SW480 (cell line): Measurements from ENCODE around the gene TARP.

ENCODE experiments used
- DNase-seq: peaks from one replicate; pipeline ENCODE4 v3.0.0-alpha.2; 2016; ENCODE audit warnings: low spot score

The TARP gene

DNA sequence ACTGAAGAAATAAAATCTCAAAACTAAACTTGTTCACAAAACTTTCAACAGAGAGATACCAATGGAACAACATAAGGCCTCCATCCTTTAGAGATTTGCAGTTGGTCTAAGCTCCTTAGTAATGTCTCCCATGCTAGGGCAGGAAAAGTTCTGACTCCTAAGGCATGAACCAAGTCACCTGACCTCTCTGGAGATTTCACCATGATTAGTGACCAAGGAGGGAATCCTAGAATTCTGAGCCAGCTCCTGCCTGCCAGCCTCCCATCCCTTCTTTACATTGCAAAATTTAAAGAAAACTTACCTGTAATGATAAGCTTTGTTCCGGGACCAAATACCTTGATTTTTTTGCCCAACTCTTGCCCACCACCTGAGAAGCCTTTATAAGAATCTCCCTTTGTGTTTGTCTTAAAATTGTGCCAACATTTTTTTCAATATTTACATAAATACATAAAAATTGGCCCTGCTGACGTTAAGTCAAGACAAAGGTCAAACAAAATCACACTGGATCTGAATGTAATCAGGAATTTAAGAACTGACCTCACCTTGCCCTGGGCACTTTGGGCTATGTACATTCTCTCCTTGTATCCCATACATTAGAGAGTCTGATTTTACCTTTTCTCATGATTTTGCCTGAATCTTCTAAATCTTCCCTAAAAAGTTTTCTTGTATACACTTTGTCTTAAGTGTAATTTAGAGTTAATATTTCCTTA lies at the start of gene TARP:
TSS of gene TARP (minus strand) at position 351 of the 710 bp plus-strand sequence.
- DNase-seq: no peak

DNA sequence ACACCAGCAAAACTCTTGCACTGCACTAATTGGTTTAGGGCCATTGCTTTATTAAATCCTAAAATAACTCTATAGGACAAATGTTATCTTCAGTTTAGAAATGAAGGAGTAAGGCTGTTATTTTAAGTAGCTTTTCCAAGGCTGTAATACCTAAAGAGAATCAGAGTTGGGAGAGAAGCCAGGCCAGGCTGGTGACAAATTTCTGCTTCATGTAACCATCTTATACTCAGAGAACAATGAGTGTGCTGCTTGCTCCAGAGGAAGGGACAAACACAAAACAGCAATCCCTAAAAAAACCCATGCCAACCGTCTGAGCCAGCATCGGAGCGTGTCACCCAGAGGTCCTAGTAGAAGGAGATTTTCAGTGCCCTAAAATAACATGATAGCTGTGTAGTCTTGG lies 49.7 kb upstream of the TARP start:
- no peak for DNase-seq

DNA sequence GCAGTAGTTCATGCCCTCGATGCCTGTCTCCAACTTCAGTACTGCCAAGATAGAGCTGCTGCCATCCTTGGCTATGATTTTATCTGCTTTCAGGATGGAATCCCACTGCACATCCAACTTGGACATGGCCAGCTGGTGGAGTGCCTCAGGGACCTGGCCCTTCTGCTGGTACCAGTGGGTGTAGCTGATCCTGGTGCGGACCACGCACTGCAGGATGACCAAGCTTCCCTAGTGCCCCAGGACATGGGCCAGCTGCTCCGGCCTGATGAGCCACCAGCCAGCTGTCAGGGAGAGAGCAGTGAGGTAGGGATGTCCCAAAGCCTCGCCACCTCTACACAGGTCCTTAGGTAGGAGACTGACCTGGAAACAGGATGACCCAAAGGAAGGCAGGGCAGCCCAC lies 49.0 kb upstream of the TARP start:
- DNase-seq: no peak

DNA sequence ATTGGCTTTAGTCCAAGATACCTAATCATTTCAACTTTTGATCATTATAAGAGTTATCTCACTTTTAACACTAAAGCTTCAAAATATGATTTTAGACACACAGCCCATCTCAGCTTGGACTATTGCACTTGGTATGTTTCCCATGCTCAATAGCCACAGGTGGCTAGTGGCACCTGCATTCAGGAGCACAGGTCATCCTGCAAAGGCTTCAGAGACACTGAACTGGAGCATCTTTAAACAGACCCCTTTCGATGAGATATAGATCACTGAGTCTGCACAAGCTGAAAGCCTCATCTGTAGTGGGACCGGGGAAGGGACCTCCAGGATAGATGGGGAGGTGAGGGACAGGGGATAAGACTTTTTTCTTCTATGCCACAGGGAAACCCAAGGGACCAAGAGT lies 48.5 kb upstream of the TARP start:
- DNase-seq: no peak

DNA sequence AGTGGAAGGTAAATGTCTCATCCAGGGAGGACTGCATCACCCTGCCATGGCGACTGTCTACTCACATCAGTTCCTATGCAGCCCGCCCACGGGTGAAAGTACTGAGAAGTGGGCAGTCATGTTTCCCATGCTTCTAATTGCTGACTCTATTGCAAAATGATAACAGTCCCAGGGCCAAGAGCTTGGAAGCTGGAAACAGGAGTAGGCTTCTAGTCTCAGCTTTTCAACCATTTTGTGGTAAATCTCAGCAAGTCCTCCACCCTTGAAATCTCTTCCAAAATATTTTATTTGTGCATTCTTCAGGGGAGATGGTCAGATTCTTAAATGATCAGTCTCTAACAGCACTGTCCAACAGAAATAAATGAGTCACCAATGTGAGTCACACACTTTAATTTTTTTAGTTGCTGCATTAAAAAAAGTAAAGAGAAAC lies 48.1 kb upstream of the TARP start:
- peak; percentile 13 for DNase-seq

DNA sequence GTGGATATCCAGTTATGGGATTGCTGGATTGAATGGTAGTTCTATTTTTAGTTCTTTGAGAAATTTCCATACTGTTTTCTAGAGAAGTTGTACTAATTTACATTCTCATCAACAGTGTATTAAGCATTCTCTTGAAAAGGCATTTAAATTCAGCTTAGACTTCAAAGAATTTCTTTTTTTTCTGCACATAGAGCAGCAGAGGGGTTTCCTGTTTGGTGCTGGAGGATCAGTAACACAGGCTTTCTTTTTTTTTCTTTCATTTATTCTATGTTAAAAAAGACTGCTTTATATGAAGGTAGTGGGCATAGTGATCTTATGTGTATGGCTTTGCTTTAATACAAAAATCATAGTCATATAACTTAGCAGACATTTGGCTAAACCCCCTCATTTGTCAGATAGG lies 47.6 kb upstream of the TARP start:
- no peak for DNase-seq

DNA sequence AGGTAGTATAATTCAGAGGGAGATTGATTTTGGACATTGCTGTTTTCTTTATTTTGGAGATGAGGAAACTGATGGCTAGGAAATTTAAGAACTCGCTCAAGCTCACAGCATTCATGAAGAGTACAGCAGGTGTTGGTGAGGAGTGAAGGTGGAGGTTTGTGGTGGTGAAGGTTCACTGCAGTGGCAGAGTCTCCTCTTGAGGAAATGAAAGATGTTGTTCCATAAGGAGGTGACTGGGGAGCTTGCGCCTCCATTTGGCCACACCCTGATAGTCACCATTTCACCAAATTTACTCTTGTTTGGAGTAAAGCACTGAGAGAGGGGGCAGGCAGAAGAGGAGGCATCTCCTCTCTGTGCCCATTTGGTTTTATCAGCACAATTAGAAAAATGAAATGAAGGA lies 46.4 kb upstream of the TARP start:
- no peak for DNase-seq

DNA sequence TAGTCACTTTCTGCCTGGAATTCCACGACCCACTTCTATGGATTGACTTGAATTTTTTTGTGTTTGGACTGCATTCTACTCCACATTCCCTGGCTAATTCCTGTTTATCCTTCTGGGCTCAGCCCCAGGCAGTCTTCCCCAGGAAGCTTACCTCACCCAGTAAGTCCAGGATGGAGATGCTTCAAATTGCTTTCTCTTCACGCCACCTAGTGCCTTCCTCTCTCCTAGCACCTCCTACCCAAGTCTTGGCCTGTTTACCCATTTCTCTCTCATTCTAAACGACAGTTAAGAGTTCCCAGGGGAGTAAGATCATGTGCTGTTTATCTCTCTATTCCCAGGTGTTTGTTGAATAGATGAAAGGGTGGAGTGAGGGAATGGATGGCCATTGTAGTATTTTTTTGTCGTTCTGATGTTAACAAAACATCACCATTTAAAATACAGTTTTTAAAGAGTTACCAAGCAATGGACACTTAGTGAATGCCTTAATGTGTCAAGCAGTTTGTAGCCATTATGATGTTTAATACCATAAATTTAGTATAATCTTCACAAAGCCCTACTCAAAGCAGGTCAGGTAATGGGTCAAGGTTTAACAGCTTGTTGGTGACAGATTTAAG lies 45.5 kb upstream of the TARP start:
- DNase-seq: peak; percentile 79

DNA sequence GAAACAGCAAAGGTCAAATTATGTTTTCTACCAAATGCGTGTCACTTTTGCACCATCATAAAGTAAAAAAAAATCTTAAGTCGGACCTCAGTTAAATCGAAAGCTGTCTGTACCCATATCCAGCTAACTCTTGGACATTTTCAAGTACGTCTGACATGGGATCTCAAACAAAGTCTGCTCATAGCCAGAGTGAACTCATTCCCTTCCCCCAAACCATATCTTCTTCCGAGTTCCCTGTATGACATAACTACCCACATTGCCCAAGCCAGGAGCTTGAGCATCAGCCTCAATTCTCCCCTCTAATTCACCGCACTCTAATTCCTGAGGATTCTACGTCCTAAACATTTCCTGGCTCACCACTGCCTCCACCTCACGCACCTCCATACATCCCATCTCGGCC lies 44.8 kb upstream of the TARP start:
- DNase-seq: no peak

DNA sequence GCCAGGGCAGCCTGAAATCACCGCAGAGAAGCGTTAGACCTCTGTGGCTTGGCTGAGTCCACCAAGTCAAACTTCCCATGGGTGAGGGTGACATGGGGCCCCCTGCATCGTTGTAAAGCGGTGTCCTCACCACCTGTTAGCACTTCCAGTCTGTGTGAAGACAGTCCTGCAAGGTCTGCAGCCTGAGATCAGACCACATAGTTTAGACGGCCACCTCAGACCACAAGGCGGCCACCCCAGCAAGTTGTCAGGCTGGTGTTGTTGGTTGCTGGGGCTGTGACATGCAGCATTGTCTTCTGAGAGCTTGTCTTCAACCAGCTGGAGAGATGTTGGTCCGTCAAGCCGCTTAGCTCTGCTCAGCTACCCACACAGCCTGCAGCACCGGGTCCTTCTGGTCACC lies 44.1 kb upstream of the TARP start:
- DNase-seq: no peak

DNA sequence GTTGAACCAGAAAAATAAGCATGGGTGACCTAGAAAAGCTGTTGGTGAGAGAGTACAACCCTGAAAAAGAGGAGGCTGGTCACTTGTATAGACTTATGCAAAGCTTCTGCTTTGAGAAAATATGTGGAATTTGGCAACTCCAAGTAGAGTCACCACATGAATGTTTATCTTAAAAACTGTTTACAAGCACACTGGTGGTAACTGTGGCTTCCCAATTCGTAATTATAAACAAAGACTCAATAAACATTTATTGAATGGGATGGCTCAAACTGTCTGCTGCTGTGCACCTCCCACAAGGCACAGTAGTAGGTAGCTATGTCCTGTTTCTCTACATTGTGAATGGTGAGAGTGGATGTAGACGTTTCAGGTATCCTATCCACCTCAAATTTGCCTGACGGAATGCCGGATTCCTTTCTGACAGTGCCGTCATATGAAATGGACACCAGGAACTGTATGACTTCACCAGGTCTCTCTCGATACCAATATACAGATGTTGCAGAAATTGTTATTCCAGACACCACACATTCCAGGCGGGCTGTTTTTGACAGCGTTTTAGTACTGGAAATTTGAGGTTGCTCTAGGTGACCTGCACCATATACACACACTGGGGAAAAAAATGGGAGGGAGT lies 43.4 kb upstream of the TARP start:
- DNase-seq: no peak

DNA sequence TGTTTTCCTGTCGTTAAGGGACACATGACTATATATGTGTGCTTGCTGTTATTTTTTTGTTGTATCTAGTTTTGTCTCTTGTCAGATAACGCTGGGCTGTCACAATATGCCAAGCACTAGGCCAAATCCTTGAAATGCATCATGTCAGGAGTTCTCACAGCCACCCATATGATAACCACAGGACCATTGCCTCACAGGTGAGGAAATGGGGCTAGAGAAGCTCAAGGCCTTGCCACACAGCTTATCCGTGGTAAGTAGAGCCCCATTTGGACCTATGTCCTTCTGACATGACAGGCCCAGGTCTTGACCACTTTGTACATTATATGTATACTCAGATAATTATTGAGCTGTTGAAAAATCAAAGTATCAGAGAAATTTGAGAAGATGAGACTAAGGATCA lies 42.0 kb upstream of the TARP start:
- DNase-seq: no peak

DNA sequence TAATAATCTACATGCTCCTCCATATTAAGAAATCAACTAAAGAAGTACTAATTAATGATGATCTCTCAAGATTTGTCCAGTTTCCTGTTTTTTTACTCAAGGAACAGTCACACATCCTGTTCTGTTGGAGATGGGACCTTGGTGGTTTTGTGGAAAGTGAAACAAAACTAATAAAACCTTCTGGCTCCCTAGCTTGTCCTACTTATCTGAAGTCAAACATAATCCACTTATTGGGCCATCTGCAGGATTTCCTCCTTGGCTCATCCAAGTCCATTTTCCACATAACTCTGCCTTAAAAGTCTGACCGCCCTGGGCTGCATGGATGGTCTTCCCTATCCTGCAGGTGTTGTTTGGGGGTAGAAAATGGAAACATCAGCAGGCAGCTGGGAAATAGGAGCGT lies 39.4 kb upstream of the TARP start:
- no peak for DNase-seq

DNA sequence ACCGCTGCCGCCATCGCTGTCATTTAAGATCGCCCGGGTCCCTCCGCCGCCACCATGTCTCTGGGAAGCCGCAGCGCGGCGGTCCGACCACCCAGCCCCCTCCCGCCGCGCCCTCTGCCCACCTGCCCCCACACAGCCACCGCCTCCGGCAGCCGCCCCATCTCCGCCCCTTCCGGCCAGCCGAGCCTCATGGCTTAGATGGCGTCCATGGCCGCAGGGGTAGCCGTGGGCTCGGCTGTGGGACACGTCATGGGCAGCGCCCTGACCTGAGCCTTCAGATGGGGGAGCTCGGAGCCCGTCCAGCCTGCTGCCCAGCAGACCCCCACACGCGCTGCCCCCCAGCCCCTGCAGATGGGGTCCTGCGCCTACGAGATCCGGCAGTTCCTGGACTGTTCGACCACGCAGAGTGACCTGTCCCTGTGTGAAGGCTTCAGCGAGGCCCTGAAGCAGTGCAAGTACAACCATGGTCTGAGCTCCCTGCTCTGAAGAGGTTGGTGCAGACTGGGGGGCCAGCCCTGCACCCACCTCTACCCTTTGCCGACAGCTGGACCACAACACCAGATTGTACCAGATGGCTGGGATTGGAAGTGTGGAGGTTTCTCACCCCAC lies 38.0 kb upstream of the TARP start:
- DNase-seq: no peak

DNA sequence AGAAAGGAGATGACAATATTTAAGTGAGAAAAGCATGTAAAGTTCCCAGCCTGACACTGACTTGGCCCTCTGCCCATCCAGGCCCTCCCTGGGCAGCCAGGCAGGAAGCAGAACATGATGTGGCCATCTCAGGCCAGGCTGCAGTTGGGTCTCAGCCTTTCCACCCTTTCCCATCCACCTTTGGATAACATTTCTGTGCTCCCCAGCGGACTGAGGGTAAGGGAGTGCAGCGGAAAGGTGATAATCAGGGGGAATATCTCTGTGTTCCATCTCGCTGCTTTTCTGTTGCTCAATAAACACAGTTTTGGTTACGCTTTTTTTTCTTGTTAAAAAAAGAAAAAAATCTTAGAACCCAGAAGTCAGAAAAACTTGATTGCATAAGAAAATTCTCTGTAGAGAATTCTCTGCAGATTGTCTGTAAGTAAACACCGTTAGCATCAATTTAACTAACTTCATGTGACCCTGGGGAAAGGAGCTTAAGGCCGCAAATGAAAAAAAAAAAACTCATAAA lies 37.2 kb upstream of the TARP start:
- DNase-seq: no peak

DNA sequence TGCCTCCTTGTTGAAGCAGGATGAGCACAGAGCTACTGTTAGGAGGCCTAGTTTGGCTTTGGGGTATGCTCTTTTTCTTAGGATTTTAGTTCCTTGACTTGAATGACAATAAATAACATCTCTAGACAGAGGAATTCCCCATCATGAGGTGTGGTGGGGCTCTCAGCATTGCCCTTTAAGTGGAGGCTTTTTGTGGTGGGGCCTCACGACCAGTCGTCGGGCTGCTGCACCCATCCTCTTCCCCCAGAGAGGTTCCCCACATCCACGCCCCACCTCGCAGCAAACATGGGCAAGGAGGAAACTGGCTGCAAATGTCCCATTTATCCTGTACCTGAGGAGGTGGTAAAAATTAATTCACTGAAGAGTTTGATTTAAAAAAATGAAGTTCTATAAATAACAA lies 36.1 kb upstream of the TARP start:
- DNase-seq: no peak

DNA sequence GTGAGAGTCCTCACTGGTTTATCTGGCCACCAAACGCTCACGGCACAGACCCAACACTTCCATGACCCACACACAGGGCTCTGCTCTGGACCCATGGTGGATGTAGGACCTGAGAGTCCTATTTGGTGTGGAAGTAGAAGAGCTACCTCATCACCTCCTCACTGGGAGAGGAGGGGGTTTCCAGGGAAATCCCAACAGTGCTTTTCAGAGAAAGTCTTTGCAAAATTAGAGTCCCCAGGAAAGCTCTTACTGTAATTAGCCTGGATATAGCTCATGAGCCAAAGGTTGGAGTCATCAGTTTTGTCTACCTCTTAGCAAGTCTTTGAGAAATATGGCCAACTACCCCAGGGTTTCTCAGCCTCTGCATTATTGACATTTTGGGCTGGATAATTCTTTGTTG lies 34.7 kb upstream of the TARP start:
- DNase-seq: no peak

DNA sequence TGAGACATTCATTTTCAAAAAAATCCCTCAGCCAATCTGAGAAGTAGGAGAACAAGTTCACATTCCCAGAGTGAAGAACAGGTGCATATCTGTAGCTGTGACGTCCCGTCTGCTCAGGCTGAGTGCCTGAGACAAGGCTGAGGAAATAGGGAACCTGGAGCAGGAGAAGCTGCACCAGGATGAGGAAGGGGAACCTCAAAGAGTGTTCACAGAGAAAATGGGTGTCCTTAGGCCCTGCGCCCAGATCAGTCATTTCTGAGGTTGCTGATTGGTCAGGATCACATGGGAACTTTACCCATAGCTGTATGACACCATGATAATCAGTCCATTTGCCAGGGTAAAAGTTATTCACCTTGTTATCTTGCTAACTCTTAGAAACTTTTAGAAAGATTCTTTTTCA lies 34.2 kb upstream of the TARP start:
- no peak for DNase-seq

DNA sequence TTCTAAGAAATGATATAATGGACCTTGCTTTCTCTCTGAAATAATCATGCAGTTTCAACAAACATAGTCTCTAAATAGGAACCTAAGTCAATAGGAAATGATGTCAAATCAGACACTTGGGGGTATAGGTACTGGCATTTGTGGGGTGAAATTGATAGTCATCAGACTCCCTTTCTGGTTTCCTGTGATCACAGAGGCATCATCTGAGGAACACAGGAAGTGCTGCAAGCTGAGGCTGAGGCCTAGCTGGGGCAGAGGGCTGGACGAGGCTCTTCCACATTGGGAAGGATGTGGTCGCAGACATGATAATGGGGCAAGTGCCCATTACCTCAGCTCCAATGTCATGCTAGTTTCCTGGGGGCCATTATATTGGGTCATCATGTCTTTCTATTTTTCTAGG lies 33.5 kb upstream of the TARP start:
- no peak for DNase-seq

DNA sequence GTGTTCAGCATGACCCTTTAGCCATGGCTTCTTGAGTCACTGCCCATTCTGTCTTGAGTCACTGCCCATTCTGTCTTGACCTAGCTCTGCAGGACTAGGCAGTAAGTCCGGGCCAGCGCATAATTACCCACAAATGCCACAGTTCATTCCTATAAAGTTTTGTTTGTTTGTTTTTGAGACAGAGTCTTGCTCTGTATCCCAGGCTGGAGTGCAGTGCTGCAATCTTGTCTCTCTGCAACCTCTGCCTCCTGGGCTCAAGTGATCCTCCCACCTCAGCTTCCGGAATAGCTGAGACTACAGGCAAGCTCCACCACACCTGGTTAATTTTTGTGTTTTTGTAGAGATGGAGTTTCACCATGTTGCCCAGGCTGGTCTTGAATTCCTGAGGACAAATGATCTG lies 32.7 kb upstream of the TARP start:
- DNase-seq: no peak

DNA sequence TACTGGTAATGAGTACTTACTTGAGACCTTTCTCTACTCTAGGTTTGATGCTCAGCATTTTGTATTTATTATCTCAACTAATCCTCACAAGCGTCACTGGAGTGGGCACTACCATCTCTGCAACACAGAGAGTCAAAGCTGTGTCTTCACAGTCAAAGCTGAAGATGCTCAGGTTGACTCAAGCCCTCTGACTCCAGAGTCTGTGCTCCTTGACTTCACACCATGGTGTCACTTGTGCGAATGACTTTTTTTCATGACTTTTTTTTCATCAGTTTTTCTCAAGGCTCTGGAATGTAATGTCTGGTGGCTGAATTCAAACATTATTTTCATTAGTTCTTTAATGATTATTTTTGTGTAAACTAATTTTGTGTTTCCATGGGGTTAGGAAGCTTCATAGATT lies 30.4 kb upstream of the TARP start:
- DNase-seq: no peak

DNA sequence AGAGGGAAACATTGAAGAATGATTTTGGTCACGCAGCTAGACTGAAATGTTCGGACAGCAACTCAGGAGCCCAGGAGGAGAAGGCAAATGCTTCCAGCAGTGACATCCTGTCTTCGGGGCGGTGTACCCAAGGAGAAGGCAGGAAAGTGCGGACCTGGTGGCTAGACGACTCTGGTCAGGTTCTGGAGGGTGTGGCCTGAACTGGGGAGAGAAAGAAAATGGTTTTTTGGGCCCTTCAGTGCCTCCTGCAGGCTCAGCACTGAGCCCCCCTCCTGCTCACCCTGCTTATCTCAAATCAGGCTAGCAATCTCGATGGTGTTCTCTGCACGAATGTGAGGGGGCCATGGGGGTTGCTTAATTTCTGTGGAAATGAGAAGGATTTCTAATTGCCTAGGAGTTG lies 26.7 kb upstream of the TARP start:
- no peak for DNase-seq

DNA sequence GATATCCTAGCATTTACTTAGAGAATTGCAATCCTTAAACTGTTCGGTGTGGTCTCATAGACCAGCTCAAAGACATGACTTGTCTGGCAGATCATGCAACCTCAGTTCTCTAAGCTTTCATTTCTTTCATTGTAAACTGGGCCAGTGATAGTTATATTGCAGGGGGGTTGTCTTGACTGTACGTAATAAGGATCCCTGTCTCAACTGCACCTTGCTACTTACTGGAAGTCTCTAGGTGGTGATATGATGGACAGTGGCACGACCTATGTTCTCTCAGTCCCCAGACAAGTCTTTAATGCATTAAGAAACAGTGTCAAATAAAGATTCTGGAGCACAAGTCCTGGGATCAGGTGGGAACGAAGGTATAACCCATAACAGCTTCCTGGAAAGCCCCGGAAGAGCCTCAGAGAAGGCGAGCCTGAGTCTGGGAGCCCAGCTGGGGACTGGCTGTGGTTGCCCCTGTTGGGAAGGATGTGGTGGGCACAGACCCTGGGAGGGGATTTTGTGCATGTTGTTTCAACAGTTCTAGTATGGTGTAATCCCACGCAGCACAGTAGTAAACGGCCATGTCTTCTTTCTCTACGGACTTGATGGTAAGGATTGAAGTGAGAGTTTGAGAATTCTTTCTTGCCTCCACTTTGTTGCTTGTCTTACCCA lies 26.0 kb upstream of the TARP start:
- no peak for DNase-seq
